Measurements from ENCODE around the gene GDPD5.

GDPD5 gene

DNA sequence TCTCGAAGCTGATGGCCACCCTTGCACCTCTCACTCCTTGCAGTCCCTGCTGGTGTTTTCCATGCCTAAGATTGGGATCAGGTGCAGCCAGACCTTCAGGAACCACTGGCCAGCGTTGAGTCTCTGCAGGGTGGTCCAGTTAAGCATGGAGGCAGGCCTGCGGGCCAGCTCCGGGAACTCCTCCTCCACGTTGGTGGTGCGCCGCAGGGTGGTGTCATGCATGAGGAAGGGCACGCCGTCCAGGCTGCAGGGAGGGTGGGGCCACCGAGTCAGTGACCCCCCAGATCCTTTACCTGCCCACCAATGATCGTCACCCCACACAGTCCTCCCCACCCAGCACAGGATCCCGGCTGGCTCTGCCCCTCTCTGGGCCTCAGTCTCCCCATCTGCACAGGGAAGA lies 82.7 kb downstream of the GDPD5 start:
- DNase-seq, result no peak

DNA sequence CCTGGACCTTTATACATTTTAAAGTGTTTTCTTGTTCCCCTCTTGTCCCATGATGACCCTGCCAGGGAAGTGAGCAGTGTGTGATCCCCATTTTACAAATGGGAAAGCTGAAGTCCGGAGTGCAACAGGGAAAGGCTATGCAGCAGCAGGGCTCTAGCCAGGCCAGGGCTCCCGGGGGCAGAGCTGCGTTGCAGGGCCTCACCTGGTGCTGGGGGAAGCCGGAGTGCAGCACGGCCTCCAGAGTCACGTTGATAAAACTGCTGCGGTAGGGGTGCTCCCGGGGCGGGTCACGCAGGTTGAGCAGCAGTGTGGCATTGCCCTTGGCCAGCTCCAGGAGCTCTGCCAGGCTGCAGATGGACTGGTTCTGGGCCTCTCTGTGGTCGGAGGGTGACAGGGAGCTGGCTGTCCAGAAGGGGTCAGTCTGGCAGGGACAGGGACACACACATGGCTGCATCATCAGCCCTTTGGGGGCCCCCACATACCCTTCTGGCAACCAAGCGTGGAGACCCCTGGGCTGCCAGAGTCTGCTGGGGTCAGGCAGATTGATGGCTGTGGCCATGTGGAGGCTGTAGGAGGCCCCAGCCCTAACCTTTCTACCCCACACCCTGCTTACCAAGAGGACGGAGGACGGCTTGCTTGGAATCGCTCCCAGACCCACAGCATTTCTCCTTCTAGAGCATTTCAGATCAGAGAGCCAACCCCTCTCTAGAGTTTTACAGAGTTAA lies 83.4 kb downstream of the GDPD5 start:
- no peak for DNase-seq

DNA sequence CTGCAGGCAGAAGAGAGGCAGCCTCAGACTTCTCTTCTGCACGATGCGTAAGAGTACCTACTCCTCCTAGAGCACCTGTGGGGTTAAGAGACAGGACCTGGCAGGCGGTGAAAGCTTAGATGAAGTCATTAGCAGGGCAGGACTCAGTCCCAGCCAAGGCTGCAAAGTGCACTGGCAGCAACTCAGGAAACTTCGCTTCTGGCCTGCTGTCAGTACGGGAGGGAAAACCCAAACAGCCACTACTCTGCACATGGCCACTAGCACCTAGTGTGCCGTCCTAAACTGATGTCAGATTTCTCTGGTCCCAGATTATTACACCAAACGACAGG lies 84.0 kb downstream of the GDPD5 start:
- no peak for DNase-seq

DNA sequence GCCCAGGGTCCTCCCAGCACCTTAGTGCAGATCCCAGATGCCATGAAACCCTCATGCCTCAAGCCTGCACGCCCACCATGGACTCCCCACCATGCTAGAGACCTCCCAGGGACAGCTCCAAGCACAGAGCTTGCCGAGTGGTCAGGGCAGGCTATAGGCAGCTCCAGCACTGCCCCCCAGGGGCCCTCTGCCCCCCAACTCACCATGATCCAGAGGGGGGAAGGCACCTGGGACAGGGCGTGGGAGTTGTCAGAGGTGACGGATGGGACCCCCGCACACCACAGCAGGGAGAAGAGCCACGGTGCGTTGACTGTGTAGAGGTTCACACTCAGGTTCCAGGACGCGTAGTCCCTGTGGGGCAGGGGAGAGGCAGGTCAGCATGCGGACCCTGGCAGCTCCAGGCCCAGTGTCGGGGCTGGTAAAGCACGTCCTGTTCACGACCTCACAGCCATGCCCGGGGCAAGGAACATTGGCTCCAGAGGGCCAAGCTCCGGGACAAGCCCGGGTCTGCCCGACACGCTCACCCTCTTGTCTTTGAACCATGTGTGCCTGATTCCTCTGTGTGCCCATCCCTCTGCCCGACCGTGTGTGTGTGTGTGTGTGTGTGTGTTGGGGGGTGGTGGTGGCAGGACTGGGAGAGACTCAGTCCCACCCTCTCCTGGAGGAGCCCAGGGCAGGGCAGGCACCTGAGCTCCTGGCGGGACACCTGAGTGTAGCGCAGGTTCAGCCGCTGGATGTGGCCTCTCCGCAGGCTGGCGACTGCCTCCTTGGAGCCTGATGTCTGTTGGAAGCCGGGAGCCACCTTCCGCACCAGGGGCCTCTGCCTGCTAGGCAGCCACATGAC lies 84.6 kb downstream of the GDPD5 start:
- DNase-seq, result no peak

DNA sequence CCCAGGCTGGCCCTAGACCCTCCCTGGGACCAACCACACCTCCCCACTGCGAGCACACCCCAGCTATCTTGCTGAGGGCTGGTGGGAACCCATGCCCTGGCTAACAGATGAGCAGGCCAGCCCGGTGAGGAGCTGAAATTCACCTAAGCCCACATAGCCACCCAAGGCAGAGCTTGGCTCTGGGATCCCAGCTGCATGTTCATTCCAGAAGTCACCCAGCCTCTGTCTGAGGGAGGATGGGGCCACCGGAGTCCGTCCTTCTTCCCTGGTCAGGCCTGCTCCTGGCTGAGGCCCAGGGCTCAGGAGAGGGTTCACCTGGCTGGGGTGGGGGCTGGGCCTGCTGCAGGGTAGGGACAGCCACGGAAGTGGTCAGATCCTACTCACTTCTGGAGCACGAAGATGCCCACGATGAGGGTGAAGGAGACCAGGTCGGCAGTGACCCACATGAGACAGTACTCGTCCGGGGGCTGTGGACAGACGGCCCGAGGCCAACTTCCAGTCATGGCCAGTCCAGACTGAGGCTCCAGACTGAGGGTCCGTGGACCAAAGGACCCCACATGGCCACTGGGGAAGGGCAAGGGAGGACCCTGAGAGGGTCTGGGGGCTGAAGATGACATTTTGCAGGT lies 86.1 kb downstream of the GDPD5 start:
- DNase-seq, result no peak

DNA sequence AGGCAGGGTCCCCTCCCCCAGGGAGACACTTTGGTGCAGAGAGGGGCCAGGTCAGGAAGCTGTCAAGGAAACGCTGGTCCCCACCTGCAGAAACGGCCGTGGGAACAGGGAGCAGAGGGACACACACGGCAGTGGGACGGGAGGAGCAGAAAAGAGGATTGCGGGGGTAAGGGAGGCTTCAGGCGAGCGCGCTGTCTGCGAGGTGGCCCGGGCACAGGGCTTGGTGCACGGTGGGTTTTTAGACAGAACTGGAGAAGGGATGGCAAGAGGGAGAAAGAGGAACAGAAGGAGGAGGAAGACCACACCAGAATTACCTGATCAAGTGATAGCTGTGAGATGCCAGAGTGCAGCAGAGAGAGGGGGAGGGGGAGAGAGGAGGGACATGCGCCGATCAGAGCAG lies 86.7 kb downstream of the GDPD5 start:
- no peak for DNase-seq

DNA sequence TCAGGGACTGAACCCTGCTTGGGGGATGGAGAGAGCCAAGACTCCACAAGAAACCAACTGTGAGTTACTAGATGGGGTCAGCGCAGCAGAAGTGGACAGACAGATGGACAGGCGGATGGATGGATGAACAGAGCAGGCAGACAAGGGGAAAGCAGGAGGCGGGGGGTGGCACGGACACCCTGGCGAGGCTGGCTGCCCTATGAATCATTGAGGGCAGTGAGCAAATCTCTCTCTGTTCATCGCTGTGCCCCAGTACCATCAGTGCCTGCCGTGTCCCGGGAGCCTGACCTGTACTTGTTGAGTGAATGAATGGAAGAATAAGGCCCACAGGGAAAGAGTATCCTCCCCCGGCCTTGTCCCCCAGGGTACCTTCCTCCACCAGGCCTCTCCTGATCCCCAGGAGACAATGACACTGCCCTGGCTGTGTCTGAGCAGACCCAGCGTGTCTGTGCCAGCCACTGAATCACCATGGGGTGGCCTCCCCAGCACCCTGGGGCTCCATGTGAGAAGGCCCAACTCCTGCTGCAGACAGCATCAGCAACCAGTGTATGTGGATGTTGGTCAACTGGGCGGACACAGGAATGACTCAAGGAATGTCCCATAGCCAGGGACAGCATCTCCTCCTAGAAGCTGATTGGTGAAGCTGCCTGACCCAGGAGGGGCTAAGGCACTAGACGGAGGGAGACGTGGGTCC lies 87.6 kb downstream of the GDPD5 start:
- no peak for DNase-seq

DNA sequence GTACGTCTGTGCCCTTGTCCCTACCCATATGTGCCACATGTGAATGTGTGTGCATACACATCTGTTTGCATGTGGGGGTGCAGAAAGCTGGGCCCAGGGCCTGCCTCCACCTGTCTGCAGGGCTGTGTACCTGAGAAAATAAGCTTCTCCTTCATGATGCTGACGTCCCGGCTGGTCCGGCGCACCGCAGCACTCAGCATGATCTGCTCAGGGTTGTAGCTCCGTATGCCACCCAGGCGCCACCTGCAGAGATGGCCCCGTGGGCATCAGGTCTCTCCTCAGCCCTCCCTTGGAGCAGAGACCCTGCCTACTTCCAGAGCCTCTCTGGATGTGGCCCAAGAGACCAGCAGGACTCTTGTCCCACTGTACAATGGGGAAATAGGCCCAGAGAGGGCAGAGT lies 88.9 kb downstream of the GDPD5 start:
- DNase-seq, result no peak

DNA sequence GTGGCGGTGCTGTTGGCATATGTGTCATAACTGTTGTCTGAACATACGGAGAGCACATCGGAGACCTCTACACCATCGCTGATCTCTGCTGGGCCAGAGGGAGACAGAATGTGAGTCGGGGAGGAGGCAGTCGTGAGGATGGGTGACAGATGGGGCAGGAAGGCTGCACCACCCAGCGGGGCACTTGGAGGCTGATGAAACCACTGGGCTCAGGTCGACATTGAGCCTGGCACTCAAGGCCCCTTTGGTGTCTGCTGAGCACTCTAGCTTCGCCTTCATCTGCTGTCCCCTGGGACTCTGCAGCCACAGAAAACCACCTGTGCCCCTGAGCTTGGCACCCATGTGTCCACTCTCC lies 90.2 kb downstream of the GDPD5 start:
- DNase-seq, result no peak

DNA sequence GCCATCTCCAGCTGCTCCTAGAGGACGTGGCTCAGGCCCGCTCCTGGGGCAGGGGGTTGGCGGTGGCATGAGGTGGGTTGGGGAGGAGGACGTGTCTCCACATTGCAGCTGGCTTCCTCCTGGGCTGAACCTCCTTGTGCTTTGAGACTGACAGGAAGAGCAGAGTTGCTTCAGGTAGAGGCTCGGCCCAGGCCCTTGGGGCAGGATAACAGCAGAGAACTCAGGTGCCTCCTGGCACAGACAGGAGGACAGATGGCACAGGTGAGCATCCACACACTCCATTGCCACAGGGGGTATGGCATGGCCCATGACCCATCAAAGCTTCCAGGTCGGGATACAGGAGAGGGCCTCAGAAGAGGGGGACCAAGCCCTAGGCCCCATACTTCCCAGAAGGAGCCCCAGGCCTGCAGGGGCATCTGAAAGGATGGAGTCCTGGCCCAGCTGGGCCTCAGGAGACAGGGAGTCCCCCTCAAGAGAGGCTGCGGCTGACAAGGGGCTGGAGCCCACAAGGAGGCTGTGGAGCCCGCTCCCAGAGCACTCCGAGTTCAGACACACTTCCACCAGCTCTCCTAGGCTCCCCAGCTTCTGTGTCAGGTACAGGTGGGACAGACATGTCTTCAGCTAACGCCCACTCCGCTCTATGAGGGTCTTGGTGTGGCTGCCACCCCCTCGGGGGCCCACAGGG lies 90.7 kb downstream of the GDPD5 start:
- no peak for DNase-seq

DNA sequence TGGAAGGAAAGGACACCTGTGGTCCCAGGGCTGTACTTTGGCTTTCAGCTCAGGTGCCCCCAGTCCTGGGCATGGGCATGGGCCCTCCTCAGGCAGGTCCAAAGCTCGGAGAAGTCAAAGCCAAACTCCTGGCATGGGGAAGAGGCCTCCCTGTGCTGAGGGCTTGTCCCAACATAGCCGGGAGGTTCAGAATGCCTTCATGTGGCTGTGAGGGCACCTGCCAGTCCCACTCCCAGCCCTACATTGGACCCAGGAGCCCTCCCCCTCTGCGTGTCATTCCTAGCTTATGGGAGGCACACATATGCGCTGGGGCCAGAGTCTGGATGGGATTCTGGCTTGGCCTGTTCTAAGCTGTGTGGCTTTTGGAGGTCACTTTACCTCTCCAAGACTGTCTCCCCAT lies 91.7 kb downstream of the GDPD5 start:
- DNase-seq, result no peak

DNA sequence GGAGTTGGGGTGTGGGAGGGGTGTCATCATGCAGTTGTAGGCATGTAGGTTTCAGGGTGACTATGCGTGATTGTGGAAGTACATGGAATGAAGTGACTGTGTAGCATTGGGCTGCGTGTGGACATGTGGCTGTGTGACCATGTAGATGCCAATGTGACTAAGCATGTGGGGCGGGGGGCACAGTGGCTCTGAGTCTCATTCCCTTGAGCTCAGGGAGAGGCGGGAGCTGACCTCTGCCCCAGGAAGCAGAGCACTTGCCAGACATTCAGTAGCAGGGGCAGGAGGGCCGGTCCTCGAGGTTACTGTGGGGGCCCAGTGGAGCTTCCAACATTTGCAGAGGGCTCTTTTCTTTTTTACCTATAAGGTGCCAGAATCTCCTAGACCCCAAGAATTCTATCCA lies 92.3 kb downstream of the GDPD5 start:
- no peak for DNase-seq

DNA sequence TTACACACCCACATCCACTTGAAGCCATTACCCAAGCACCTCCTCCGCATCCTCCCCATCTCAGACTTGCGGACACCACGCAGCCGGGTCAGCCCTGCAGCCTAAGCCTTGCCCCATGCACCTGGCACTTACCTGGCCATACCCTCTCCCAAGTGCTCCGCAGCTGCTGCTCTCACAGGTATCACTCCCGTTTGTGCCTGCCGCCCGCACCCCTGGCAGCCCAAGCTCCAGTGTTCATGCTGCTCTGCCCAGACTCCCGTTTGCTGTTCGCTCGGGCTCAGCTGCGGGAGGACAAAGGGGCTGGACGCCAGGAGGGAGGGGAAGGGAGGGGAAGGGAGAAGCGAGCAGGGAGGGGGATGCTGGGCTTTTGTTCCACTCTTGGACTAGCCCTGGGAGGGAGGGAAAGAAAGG lies 92.8 kb downstream of the GDPD5 start, which contains the start of gene KLHL35:
TSS of gene KLHL35 (minus strand) at position 293 of the 411 bp plus-strand sequence. CDS start 2,574 bp downstream, outside the sequence.
- no peak for DNase-seq

DNA sequence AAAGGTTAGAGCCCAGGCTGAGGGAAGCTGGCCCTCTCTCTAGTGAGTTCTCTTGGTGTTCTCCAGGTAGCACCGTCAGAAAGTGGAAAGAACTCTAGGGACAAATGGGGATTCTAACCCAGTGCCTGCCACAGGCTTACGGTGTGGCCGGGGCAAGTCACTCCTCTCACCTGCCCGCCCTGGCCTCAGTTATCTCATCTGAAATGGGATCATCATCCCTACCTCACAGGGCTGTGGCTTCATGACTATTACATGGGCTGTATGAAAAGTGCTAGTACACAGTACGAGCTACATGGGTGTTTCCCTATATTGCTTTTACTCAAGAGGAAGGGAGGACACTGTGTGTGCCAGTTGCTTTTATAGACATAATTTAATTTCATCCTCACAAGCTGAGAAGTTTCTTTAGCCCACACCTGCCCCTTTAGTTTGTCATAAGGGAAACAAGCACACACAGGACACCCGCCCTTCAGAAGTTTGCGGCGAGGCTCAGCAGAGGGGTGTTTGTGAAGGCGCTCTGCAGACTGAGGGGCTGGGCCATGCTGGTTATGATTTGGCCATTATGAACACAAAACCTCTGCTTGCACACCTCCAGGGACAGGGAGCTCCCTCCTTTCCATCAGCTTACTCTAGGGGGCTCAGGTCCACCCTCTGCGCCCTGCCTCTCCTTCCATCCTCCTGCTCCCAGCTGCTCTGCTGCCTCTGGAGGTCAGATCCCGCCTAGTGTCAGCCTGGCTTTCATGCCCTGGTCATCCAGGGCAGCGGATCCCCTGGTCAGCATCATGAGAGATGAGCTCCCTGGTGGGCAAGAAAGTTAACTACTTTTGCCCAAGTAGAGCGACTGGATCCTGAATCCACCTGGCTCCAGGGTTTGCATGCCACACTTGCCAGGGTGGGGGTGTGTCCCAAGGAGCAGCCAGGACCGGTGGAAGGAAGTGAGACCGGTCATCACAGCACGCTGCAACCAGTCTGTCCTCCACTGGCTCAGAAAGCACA lies 93.9 kb downstream of the GDPD5 start:
- no peak for DNase-seq

DNA sequence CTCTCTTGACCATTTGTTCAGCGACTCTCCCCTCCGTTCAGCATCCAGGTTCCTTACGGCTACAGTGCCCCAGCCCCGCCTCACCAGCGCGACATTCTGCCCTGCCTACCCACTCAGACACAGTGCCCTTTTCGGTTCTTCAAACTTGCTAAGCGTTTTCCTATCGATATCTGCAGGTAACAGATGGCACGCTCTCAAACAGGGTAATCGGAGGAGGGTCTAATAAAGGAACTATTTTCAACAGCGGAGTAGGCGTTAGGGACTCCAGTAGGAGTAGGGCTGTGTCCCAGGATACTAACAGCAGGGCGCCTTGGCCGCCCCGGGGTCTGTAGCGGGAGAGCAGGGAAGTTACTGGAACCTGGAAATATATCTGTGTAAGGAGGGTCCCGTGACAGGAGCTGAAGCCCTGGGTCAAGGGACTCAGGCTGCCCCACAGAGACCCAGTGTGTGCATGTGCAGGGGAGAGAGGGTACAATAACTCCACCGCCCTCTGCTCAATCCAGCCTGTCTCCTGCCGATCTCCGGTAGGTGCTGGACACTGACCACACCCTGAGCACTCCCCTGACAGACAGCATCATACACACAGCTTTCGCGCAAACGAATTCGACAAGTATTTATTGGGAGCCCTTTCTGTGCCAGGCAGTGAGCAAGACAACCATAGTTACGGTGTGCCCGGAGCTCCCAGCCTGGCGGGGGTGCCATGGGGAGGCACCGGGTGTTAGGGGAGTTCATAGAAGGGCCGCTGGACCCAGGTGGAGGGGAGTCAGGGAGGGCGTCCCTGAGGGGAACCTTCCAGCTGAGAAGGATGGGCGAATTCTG lies 94.8 kb downstream of the GDPD5 start:
- DNase-seq, result no peak

DNA sequence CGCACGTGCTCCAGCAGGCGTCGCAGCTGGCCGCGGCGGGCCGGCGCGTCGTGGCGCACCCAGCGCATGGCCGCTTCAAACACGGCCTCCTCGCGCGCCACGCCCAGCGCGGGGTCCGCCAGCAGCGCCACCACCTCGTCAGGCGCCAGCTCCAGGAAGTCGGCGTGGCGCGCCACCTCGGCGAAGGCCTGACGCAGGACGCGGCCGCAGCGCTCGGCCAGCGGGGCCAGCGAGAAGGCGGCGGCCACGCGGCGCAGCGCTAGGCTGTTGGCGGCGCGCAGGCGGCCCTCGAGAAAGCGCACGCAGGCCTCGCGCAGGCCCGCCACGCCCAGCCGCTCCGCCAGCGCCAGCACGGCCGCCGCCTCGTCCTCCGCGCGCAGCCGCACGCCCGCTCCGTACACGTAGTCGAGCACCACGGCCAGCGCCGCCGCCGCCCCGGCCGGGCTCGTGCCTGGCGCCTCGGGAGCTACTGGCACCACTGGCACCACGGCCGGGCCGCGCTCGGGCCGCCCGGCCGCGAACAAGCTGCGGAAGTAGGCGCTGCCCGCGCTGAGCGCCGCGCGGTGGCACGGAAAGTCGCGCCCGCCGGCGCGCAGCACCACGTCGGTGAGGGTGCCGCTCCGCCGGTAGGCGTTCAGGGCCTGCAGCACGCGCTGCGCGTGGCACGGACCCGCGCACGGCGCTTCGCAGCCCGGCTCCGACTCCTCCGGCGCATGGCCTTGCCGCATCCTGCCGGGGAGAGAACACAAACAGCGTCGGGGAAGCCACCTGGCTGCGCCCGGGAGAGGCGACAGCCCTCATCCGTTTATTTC lies 95.6 kb downstream of the GDPD5 start:
- DNase-seq, result no peak

DNA sequence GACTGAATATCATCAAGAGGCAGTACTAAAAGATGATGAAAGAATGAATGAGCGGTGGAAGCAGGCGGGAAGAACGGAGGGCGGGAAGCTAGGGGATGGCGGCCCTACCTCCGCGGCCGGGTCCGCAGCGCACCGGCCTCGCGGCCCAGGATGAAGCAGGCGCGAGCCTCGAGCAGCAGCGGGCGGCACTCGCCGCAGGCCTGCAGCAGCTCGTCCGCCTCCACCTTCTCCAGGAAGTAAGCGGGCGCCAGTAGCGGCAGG lies 96.2 kb downstream of the GDPD5 start:
- no peak for DNase-seq

DNA sequence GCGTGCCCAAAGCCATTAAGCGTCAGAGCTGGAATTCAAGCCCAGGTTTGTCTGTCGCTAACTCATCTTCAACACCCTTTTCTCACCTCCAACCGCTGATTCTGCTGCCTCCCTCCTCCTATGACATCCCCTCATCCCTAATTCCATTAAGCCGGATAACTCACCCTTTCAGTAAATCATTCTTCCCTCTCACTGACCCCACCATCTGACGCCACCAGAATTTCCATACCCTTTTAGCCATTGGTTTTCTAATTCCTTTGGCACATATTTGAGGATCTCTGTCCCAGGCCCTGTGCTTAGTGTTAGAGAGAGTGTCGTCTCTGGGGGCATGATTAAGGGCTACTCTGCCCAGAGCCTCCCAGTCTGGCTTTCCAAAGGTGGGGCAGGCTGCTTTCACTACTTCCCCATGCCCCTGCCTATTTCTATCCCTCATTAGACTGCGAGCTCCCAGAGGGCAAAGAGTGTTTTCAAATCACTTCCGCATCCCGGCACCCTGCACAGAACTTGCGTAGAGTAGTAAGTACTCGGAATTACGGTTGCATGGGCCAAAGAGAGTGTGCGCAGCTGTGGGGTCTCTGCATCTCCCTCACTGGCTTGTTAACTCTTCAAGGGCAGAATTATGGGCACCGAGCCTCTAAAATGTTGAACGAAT lies 96.6 kb downstream of the GDPD5 start:
- no peak for DNase-seq

DNA sequence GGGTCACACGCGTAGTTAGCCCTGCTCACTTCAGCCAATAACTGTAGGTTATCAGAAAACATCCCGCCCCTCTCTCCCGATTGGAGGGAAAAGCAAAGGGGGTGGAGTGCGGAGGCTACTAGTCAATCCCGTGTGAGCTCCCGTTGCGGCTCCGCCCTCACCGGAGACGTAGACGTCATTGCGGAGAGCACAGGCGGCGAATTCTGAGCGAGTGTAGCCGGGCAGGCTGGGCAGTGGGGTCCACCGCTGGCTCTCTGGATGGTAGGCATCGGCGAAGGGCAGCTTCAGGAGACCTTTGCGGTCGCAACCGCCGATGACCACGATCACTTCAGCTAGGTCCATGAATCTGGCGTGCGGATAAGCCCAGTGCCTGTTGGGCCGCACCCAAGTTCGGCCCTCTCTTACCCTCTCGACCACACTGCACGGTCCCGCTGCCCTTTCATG lies 97.4 kb downstream of the GDPD5 start:
- DNase-seq, result no peak
